ENCODE measurements around the gene MRPL23. TPM values are rescaled to one million over a fixed set of nuclear protein-coding genes. Genes with fewer than 3 reads are reported as not detected.

Gene MRPL23
- total RNA-seq, 1 donor from 2014 or later: 148 TPM

GRCh38 chr11:1917523-1918435 is 29.4 kb upstream of the MRPL23 start:
- H3K36me3 ChIP-seq: no peaks in the 10 kb centered on the region
- DNase-seq (ENCODE audit: extremely low spot score in 2 of 2): peak in 1 of 2 donors; percentile 87
- peak overlapping the region; percentile 31 for H3K27ac ChIP-seq
- no peaks in the 10 kb centered on the region for H3K9me3 ChIP-seq
- no peak overlapping the region for H3K4me3 ChIP-seq
- TF ChIP-seq POLR2A (IDR thresholded peaks at IDR 0.05): no peak
- TF ChIP-seq POLR2AphosphoS5 (IDR thresholded peaks at IDR 0.05; ENCODE audit: insufficient read depth in 1 of 2, low read depth in 1 of 2): no peak
- TF ChIP-seq CTCF (IDR thresholded peaks at IDR 0.05): peak in 2 of 3 experiments; percentile 13 to 39
- H3K27me3 ChIP-seq: no peaks in the 10 kb centered on the region
- intact Hi-C loops (cut with DNase I): no loop called here
- H3K4me1 ChIP-seq: peaks cover 40% of the 10 kb centered on the region

- Histone ChIP-seq H3K27ac (no peak overlapping the region), H3K4me3 (no peak overlapping the region), H3K4me1 (peaks cover 40% of the 10 kb centered on the region), H3K9me3 (no peaks in the 10 kb centered on the region), H3K36me3 (no peaks in the 10 kb centered on the region), H3K27me3 (no peaks in the 10 kb centered on the region)
- intact Hi-C loops (cut with DNase I): no loop called here
- DNase-seq (ENCODE audit: extremely low spot score in 2 of 2): no peak
- TF ChIP-seq POLR2AphosphoS5 (IDR thresholded peaks at IDR 0.05; ENCODE audit: insufficient read depth in 1 of 2, low read depth in 1 of 2): no peak
- no peak for TF ChIP-seq POLR2A (IDR thresholded peaks at IDR 0.05)
- no peak for TF ChIP-seq CTCF (IDR thresholded peaks at IDR 0.05)
These were observed 28.5 kb upstream of the MRPL23 start for GRCh38 chr11:1918436-1919315.

GRCh38 chr11:1919391-1920127 is 27.6 kb upstream of the MRPL23 start, which contains the start of gene TNNT3:
Gene TNNT3 (plus strand): TSS chr11:1919703. CDS start chr11:1922875, 3,172 bp downstream.
- Histone ChIP-seq H3K4me3 (no peak within 1 kb of the TSS), H3K9me3 (no peaks in the 10 kb centered on the region), H3K4me1 (peaks cover 46% of the 10 kb centered on the region), H3K36me3 (no peaks in the 10 kb centered on the region), H3K27me3 (no peaks in the 10 kb centered on the region), H3K27ac (no peak within 1 kb of the TSS)
- no peak for DNase-seq (ENCODE audit: extremely low spot score in 2 of 2)
- no peak for TF ChIP-seq POLR2AphosphoS5 (IDR thresholded peaks at IDR 0.05; ENCODE audit: insufficient read depth in 1 of 2, low read depth in 1 of 2)
- TF ChIP-seq POLR2A (IDR thresholded peaks at IDR 0.05): no peak
- TF ChIP-seq CTCF (IDR thresholded peaks at IDR 0.05): no peak
- intact Hi-C loops (cut with DNase I): no loop called here

GRCh38 chr11:1920128-1920908 is 26.8 kb upstream of the MRPL23 start:
- no peak overlapping the region for H3K27ac ChIP-seq
- no peaks in the 10 kb centered on the region for H3K36me3 ChIP-seq
- TF ChIP-seq CTCF (IDR thresholded peaks at IDR 0.05) (no peak), POLR2AphosphoS5 (IDR thresholded peaks at IDR 0.05; ENCODE audit: insufficient read depth in 1 of 2, low read depth in 1 of 2) (no peak), POLR2A (IDR thresholded peaks at IDR 0.05) (no peak)
- intact Hi-C loops (cut with DNase I): no loop called here
- DNase-seq (ENCODE audit: extremely low spot score in 2 of 2): no peak
- H3K4me3 ChIP-seq: no peak overlapping the region
- H3K4me1 ChIP-seq: peaks cover 53% of the 10 kb centered on the region
- H3K9me3 ChIP-seq: no peaks in the 10 kb centered on the region
- no peaks in the 10 kb centered on the region for H3K27me3 ChIP-seq
